OCI-LY3 (cell line): Measurements from ENCODE around the gene AGBL4.

Experiments
- EZH2phosphoT487 ChIP-seq: fragments of 200-600 bp; shearing (Covaris generic); IDR thresholded peaks from 2 replicates; pipeline ENCODE4 v1.6.1; 2018; ENCODE audit warnings: antibody characterized with exemption, mixed run types, low read depth
- TF ChIP-seq, protein P1 (sequence below): fragments of 200-600, 300-600 bp; sonication (generic); IDR thresholded peaks from 2 replicates; pipeline ENCODE4 v1.5.1; 2014; ENCODE audit warnings: antibody characterized with exemption, low read length, low read depth

DNA sequence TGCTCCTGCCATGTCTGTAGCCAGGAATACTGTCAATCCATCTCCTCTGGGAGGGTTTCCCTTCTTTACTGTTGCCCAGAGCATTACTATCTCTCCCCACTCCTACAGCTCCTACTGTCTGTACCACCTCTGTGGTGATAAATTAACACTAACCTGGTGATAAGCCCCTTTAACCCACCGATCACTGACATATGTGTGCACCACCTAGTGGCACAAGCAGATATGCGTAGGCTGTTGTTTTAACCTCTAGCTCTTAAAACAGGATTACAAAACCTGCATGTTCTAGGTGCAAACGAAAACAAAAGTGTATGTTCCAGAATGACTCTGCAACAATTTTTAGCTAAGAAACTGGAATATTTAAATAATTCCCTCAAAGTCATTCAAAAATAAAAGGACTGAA, 1153.2 kb downstream of the AGBL4 start:
- TF ChIP-seq, protein P1, sequence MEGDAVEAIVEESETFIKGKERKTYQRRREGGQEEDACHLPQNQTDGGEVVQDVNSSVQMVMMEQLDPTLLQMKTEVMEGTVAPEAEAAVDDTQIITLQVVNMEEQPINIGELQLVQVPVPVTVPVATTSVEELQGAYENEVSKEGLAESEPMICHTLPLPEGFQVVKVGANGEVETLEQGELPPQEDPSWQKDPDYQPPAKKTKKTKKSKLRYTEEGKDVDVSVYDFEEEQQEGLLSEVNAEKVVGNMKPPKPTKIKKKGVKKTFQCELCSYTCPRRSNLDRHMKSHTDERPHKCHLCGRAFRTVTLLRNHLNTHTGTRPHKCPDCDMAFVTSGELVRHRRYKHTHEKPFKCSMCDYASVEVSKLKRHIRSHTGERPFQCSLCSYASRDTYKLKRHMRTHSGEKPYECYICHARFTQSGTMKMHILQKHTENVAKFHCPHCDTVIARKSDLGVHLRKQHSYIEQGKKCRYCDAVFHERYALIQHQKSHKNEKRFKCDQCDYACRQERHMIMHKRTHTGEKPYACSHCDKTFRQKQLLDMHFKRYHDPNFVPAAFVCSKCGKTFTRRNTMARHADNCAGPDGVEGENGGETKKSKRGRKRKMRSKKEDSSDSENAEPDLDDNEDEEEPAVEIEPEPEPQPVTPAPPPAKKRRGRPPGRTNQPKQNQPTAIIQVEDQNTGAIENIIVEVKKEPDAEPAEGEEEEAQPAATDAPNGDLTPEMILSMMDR = peak; percentile 78
- TF ChIP-seq EZH2phosphoT487 = no peak
